GM10266 (cell line): ENCODE measurements around the gene UCHL3.

Source experiments
- DNase-seq: peaks from one replicate; pipeline ENCODE4 v3.0.0; 2012; ENCODE audit errors: extremely low spot score
- TF ChIP-seq, protein P1 (sequence below): IDR thresholded peaks from 2 replicates; pipeline ENCODE4 v1.5.1; 2012; ENCODE audit warnings: mild to moderate bottlenecking, low read depth; ENCODE audit not compliant: control insufficient read depth, insufficient read depth; ENCODE audit errors: missing control alignments

The UCHL3 gene

DNA sequence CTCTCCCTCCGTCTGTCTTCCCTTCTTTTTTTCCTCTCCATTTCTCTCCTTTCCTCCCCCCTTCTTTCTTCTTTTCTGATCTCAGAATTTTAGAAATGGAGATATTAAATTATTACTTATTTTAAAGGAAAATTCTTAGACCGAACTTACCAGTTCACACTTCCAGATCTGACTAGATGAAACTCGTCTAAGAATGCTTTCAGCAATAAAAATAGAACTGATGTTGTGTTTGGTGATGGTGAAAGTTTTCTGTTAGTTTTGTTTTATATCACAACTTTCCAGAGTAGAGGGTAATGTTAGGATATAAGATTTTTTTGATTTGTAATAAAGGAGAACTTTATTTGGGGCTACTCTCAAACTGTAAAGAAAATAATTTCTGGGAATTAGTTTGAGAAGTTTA lies 29.9 kb downstream of the UCHL3 start:
- peak; percentile 7 for DNase-seq
- TF ChIP-seq, protein P1, sequence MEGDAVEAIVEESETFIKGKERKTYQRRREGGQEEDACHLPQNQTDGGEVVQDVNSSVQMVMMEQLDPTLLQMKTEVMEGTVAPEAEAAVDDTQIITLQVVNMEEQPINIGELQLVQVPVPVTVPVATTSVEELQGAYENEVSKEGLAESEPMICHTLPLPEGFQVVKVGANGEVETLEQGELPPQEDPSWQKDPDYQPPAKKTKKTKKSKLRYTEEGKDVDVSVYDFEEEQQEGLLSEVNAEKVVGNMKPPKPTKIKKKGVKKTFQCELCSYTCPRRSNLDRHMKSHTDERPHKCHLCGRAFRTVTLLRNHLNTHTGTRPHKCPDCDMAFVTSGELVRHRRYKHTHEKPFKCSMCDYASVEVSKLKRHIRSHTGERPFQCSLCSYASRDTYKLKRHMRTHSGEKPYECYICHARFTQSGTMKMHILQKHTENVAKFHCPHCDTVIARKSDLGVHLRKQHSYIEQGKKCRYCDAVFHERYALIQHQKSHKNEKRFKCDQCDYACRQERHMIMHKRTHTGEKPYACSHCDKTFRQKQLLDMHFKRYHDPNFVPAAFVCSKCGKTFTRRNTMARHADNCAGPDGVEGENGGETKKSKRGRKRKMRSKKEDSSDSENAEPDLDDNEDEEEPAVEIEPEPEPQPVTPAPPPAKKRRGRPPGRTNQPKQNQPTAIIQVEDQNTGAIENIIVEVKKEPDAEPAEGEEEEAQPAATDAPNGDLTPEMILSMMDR = no peak

DNA sequence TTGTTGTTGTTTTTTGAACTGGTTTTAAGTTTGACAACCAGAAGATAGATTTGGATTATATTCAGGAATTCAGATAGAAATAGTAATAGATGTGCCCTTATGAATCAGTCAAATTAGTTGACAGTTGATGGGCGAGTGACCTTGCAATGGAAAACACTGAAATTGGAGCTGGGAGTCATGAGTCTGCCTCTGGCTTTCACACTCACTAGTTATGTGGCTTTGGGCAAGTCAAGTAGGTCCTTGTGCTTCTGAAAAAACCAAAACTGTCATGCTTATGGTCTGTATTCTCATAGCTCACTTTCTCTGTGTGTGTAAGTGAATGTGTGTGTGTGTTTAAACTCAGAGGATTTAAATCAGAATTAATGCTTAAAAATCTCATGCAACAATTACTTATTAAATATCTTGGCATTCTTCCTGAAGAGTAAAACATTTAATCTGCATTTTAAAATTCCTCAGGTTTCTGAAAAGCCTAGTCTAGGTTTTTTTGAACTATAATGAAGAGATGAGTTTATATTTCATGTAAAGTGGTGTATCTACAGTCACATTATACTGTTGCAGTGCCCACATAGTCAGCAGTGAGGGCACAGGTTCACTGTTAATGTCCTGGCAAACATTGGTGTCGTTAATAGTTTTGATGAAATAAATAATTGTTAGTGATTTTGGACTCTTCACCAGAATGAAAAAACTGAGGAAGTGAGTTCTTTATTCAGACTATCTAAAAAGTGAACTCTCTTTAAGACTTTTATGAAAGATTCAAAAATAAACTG lies 32.5 kb downstream of the UCHL3 start:
- TF ChIP-seq, protein P1 = no peak
- DNase-seq = no peak

DNA sequence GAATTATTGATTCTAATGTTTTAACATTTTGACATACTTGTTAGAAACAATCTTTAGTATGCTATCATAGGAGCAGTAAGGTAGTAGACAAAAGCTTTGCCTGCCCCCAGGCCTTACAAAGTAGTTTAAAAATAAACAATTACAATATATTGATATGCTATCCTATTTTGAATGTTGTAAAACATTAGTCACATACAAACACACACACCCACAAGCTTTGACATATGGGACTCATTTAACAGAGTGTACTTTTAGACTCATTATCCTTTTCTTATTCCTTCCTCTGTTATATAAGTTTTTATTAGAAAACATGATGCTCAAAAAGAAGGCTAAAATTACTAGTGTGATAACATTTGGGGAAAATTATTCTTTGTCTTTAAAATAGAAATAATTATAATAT lies 33.5 kb downstream of the UCHL3 start:
- TF ChIP-seq, protein P1 = no peak
- no peak for DNase-seq

DNA sequence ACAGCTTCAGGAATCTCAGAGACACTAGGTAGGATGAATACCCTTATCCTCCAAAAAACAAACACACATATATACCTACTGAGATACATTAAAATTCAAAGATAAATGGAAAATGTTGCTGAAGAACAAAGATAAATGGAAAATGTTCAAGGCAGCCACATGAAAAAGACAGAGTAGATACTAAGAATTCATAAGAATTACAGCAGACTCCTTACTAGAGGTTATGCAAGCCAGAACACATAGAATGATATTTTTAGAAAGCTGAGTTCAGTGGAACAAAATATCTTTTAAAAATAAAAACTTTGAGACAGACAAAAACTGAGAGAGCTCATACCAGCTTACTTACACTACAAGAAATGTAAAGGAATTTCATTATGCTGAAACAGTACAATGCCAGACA lies 35.6 kb downstream of the UCHL3 start:
- TF ChIP-seq, protein P1 = no peak
- DNase-seq = no peak

DNA sequence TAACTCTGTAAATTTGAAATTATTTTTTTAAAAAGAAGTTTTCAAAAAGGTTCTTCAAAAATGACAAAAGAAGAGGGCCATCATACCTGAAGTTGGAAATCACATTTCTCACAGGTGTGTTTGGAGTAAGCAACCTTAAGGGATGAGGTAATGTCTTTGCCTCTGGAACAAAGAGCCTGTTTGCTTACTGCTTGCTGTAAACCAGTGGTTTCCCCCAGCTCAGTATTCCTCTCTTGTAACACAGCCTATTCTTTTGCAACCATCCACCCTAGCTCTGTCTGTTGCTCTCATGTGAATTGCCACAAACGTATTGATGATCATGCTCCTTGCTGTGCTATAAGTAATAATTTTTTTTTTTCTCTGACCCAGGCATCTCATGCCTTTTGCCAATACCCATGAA lies 38.1 kb downstream of the UCHL3 start:
- no peak for DNase-seq
- TF ChIP-seq, protein P1 = no peak

DNA sequence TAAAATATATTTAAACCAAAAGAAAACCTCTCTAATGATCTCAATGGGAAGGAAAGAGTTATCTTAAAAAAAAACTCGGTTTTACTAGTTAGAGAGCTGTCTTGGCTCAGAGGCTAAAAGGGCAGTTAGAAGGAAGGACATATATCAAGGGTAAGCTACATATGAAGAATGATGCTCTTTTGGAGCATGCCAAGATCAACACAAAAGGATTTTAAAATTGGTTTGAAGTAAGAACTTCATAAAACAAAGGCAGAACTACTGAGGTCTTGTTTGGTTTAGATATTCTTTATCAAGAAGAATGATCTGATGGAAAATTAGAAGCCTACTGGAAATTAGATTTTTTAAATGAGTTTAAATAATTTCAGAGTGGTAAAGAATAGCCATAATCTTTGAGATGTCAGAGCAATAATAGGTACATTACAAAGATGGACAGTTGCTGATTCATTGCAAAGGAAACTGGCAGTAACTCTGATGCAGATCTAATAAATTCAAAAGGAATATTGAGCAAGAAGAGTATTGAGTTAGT lies 47.1 kb downstream of the UCHL3 start:
- TF ChIP-seq, protein P1 = no peak
- DNase-seq = no peak

DNA sequence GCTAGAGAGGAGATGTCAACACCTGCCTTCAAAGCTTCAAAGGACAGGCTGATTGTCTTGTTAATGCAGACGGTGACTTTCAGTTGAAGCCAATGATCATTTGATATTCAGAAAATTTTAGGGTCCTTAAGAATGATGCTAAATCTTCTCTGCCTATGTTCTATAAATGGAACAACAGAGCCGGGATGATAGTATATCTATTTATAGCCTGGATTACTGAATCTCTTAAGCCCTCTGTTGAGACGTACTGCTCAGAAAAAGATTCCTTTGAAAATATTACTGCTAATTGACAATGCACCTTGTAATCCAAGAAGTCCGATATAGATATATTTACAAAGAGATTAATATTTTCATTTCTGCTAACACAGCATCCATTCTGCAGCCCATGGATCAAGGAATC lies 50.8 kb downstream of the UCHL3 start:
- TF ChIP-seq, protein P1 = no peak
- no peak for DNase-seq
